ENCODE measurements around the gene TENM4.

TENM4 gene

GRCh38 chr11:78659326-78660270, 781.2 kb downstream of the TENM4 start:
- DNase-seq (ENCODE audit: low read depth in 2 of 2), result no peak

DNA sequence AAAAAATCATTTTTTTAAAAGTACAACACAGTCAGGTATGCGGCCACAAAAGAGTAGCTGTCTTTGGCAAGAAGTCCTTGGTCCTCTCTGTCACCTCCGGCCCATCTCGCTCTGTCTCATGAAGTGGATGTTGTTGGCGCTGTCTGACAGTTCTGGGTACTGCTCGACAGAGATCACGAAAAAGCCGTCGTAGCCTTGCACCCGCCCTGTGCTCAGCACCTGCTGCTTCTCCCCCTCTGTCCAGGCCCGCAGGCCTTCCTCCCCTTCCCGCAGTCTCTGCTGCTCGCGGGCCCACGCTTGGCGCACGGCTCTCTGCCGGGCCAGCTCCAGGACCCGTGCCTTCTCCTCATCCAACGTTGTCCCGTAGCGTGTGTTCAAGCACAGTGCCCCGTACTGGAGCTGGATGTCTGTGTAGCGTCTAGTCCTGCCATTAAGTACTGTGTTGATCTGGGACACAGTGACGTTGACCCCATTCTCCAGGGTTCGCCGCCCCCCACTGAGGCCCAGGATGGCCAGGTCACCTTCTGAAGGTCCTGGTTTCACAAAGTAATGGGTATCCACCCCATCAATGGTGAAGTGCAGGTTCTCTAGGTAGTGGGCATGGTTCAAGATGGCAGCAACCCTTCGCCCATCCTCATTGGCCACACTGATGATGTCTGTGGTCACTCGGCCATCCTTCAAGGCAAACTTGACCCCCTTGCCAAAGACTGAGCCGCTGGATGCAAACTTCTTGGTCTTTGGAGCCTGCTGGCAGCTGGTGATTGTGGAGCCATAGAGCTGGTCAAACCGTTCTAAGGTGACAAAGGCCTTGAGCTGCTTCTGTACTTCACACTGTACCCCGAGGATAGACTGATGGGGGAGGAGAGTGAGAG, 782.6 kb downstream of the TENM4 start:
- no peak for DNase-seq (ENCODE audit: low read depth in 2 of 2)

- DNase-seq (ENCODE audit: low read depth in 2 of 2), result no peak
Observed at GRCh38 chr11:78657441-78657840, 783.4 kb downstream of the TENM4 start.

- no peak for DNase-seq (ENCODE audit: low read depth in 2 of 2)
Observed at GRCh38 chr11:78656984-78657383, 783.8 kb downstream of the TENM4 start.

- DNase-seq (ENCODE audit: low read depth in 2 of 2), result no peak
Observed at GRCh38 chr11:78656327-78656726, 784.5 kb downstream of the TENM4 start.

GRCh38 chr11:78655561-78655960, 785.3 kb downstream of the TENM4 start:
- no peak for DNase-seq (ENCODE audit: low read depth in 2 of 2)

DNA sequence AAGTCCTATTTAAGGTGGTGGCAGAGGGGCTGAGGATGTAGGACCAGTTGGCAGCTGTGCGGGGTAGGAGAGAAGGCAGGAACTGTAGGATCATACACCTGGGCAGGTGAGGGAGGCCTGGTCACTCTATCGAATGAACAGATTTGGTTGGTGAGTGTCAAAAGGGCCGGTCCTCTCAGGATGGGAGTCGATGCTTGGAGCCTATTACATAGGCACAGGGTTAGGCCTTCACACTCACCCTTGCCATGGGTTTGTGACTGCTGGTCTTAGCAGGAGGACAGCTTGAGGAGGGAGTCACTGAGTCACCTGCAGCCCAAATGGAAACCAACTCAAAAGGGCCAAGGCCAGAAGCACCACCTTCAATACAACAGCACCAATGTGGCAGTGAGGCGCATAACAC, 786.0 kb downstream of the TENM4 start:
- no peak for DNase-seq (ENCODE audit: low read depth in 2 of 2)

- DNase-seq (ENCODE audit: low read depth in 2 of 2), result no peak
Observed at GRCh38 chr11:78654071-78654470, 786.8 kb downstream of the TENM4 start.

DNA sequence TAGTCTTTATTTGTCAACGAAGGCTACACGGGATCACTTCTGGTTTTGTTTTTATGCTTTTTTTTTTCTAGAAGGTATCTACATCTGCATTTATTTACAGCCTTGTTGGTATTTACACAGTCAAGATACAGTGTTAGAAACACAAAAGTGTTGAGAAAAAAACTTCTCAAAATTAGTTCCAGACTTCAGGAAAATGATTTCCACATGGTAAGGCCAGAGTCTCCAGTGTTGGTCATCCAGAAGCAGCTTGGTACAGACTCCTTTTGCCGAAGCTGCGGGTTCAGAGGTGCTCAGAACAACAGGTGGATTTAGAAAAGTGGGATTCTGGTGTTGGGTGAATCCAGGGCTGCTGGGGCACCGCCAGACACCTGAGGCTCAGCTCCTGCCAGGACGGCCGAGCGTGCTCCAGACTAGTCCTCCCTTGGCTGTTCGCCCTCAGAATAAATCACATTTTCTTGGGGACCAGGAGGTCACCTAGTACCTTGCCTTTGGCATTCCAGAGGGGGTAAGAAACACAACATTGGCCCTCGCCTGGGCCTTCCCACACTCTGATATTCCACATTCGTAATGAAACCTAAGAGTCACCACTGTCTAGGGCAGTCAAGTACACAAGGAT, 787.4 kb downstream of the TENM4 start:
- DNase-seq (ENCODE audit: low read depth in 2 of 2), result no peak

GRCh38 chr11:78652843-78653239, 788.0 kb downstream of the TENM4 start:
- no peak for DNase-seq (ENCODE audit: low read depth in 2 of 2)

GRCh38 chr11:78651923-78652842, 788.6 kb downstream of the TENM4 start:
- peak in 1 of 2 donors; percentile 13 for DNase-seq (ENCODE audit: low read depth in 2 of 2)

GRCh38 chr11:78651136-78651775, 789.6 kb downstream of the TENM4 start:
- no peak for DNase-seq (ENCODE audit: low read depth in 2 of 2)

DNA sequence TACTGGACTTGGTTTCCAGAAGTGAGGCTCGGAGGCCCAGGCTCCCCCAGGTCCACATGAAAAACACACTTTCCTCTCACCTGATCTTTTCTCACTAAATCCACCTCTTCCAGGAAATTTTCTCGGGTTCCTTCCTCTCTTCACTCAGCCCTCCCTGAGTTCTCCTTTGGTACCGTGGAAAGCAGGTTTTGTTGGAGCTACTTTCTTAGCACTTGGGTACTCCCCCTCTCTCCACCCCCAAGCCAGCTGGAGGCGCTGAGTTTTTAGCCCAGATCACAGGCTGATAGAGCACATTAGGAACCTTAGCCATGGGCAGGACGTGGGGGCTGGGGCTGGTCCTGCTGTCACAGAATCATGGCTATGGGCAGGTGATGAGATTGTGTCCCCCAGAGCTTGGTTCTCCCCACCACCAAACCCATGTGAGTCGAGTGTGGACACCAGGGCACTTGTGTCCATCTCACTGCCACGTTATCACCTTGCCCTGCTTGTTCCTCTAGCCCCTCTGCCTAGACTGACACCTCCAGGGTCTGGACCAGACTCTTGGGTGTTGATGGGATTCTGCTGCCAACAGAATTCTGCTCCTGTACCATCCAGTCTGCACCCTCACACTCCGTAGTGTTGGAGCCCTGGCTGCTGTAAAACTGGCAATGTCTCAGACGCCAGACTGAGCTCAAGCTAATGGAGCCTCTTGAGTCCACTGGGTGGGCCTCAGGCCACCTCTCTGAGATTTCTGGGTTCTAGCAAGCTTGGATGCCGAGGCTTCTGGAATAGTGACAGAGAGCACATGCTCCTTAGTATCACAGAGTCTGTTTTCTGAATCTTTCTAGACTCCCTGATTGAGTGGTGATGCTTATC, 791.2 kb downstream of the TENM4 start:
- DNase-seq (ENCODE audit: low read depth in 2 of 2), result no peak

DNA sequence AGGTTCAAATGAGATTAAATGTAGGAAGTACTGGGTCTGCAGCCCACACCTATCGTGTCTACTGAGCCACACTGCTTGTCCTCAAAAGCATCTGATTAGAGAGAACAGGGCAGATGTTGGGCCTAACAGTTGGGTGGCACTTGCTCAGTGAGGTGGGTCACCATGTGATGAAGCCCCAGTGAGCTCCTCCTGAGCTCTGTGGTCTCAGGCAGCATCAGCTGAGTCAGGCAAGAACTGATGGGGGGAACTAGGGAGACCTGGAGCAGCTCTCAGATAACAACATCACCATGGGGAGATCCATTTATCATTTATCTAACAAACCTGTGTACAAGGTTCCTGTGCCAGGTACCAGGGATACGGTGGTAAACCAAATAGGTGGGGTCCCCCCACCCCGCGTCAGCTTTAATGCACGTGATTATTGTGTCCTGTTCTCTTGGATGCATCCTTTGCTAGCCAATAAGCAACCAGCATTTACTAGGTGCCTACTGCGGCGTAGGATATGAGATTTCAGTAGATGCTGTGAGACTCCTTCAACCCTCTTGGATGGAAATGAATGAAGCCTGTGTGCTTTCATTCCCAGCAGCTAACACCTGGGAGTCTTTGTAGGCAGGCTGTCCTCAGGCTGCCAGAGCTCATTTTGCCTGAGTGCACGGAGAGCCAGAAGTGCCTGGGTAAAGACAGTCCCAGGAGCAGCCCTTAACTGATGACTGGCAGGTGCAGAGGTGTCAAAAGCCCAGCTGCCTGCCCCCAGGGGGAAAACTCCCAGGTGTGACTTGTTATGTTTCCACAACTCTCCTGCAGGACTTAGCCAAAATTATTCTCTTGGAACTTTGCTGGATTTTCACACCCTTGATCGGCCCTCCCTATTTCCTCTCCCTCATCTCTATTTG, 792.6 kb downstream of the TENM4 start:
- DNase-seq (ENCODE audit: low read depth in 2 of 2), result no peak

GRCh38 chr11:78647266-78647915, 793.4 kb downstream of the TENM4 start:
- no peak for DNase-seq (ENCODE audit: low read depth in 2 of 2)

DNA sequence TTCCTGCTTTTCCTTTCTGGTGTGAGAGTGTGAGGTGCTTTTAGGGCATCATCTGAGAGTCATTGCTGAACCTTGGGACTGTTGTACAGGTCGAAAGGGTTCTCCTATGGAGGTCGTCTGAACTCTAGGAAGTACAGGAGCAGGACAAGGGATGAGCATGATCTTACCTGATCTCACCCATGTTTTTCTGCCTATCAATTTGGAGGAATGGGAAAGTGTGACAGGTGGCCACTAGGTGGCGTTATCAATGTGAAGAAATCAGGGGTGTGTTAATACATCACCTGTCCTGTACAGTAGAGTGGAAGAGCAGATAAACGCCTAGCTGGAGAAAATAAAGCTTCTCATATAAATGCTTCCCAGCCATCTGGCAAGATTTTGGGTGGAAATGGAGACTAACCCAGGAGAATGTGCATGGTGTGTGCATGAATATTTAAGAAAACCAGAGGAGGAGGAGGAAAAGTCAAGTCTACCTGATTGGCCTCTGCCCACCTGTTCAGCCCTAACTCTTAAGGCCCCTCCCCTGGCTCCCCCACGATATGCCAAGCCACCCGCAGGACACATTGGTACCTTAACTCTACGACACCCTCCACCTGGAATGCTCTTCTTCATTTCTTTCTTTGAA, 794.2 kb downstream of the TENM4 start:
- peak in 1 of 2 donors; percentile 13 for DNase-seq (ENCODE audit: low read depth in 2 of 2)
